T-cell (primary cell): ENCODE data around the gene MYOD1. TPM values are rescaled to one million over a fixed set of nuclear protein-coding genes. Genes with fewer than 3 reads are reported as not detected.
A peak's percentile ranks its signal among the peaks of the same experiment; 100 is the strongest.

Experiments used
- ATAC-seq, 4 experiments: fragments of 200-7000 bp in 3 of 4; fragments of 150-1000 bp in 1 of 4; cut with Tn5 transposase; replicated peaks in 1 of 4; 1 replicate in 3 of 4; 2 replicates in 1 of 4; pipeline ENCODE4 v1.10.0; 2021; ENCODE audit warnings: moderate library complexity in 3 of 4, mild to moderate bottlenecking in 2 of 4, moderate number of reproducible peaks in 1 of 4
- CTCF ChIA-PET, 2 donors: fragments of 300-600 bp; sonication (Branson Sonifier 250); formaldehyde crosslinking; loops; one replicate each; lab custom pipeline; 2022; ENCODE audit warnings: antibody characterized with exemption in 2 of 2; lab: Charles Lee
- POLR2A ChIA-PET, 2 donors: fragments of 300-600 bp; sonication (Branson Sonifier 250); formaldehyde crosslinking; loops; one replicate each; lab custom pipeline; 2022; ENCODE audit warnings: antibody characterized with exemption in 2 of 2; lab: Charles Lee
- DNase-seq, 35 experiments: peaks; one replicate each; pipeline versions ENCODE4 v3.0.0 to v3.0.0-alpha.2; 2013 to 2023
- H3K27ac ChIP-seq: one replicate; pipeline ENCODE4 v1.5.1; 2013; ENCODE audit warnings: low read length
- H3K27me3 ChIP-seq, 2 experiments: replicated peaks in 1 of 2; 1 replicate in 1 of 2; 2 replicates in 1 of 2; pipeline versions ENCODE4 v1.6.1 to v1.7.0; 2013; ENCODE audit warnings: low read length in 1 of 2, mixed read lengths in 1 of 2; ENCODE audit not compliant: control insufficient read depth in 2 of 2, insufficient read depth in 2 of 2; ENCODE audit errors: extremely low read depth in 1 of 2
- H3K36me3 ChIP-seq, 2 donors: 1 replicate in 1 of 2; 2 replicates in 1 of 2; pipeline versions ENCODE4 v1.6.1 to v1.7.0; 2013; ENCODE audit warnings: low read length in 1 of 2; ENCODE audit not compliant: control insufficient read depth in 2 of 2, insufficient read depth in 1 of 2; ENCODE audit errors: extremely low read depth in 1 of 2
- H3K4me1 ChIP-seq, 2 experiments: 1 replicate in 1 of 2; 2 replicates in 1 of 2; pipeline versions ENCODE4 v1.6.1 to v1.7.0; 2013; ENCODE audit warnings: low read length in 2 of 2, mixed read lengths in 1 of 2; ENCODE audit not compliant: insufficient read depth in 2 of 2, control insufficient read depth in 1 of 2; ENCODE audit errors: extremely low read depth in 1 of 2
- H3K4me3 ChIP-seq, 2 donors: 1 replicate in 1 of 2; 2 replicates in 1 of 2; pipeline versions ENCODE4 v1.5.1 to v1.7.0; 2013; ENCODE audit warnings: mild to moderate bottlenecking in 2 of 2, low read length in 1 of 2, moderate library complexity in 1 of 2; ENCODE audit not compliant: control insufficient read depth in 1 of 2; ENCODE audit errors: extremely low read depth in 1 of 2
- H3K9me3 ChIP-seq: 2 replicates; pipeline ENCODE4 v1.7.0; 2013
- H3K27ac Mint-ChIP-seq, 2 donors: one replicate each; pipeline ENCODE4 v1.8.0; 2020 to 2021; ENCODE audit warnings: mild to moderate bottlenecking in 2 of 2, mixed read lengths in 2 of 2
- H3K27me3 Mint-ChIP-seq, 2 donors: one replicate each; pipeline ENCODE4 v1.8.0; 2021 to 2022; ENCODE audit warnings: mixed read lengths in 2 of 2
- H3K36me3 Mint-ChIP-seq: one replicate; pipeline ENCODE4 v1.8.0; 2021; ENCODE audit warnings: mixed read lengths
- H3K4me1 Mint-ChIP-seq, 3 donors: one replicate each; pipeline ENCODE4 v1.8.0; 2020 to 2022; ENCODE audit warnings: mixed read lengths in 3 of 3, mild to moderate bottlenecking in 1 of 3
- H3K4me3 Mint-ChIP-seq, 3 donors: one replicate each; pipeline ENCODE4 v1.8.0; 2020 to 2022; ENCODE audit warnings: mild to moderate bottlenecking in 3 of 3, mixed read lengths in 3 of 3, moderate library complexity in 3 of 3
- H3K9me3 Mint-ChIP-seq, 3 donors: one replicate each; pipeline ENCODE4 v1.8.0; 2020 to 2022; ENCODE audit warnings: mixed read lengths in 3 of 3
- whole genome bisulfite sequencing: methylation state at CpG from one replicate; pipeline ENCODE4 v1.1.5; 2013; ENCODE audit warnings: missing lambda C conversion rate; ENCODE audit not compliant: insufficient coverage; 5-methylcytosine and 5-hydroxymethylcytosine counted together
- total RNA-seq, 35 experiments: library from RNA in 6 of 35; stranded (reverse) in 6 of 35; fragments of 120-200 nt in 1 of 35; gene quantifications; one replicate each; pipeline versions ENCODE4 v1.2.1 to v1.2.4 and lab custom pipeline; 2013 to 2026

Gene MYOD1
- total RNA-seq, 5 donors from 2014 or later (not counting 1 experiment from before 2014, with no cell fraction given): not detected

GRCh38 chr11:17752144-17752543 is 32.8 kb downstream of the MYOD1 start:
- no peaks in the 10 kb centered on the region for H3K36me3 Mint-ChIP-seq
- no peaks in the 10 kb centered on the region for H3K36me3 ChIP-seq
- WGBS: 62% methylated on average over 5 of the region's 7 CpGs
- no peak overlapping the region for H3K27ac Mint-ChIP-seq
- H3K4me3 ChIP-seq: no peak overlapping the region
- H3K9me3 Mint-ChIP-seq: no peaks in the 10 kb centered on the region
- POLR2A ChIA-PET: no interaction called here
- no peak overlapping the region for H3K27ac ChIP-seq
- no peak overlapping the region for H3K4me3 Mint-ChIP-seq
- no peak for ATAC-seq
- CTCF ChIA-PET: no interaction called here
- H3K9me3 ChIP-seq: no peaks in the 10 kb centered on the region
- H3K4me1 ChIP-seq: no peaks in the 10 kb centered on the region
- H3K27me3 Mint-ChIP-seq: peaks cover 14 to 30% of the 10 kb centered on the region in 2 donors
- no peaks in the 10 kb centered on the region for H3K4me1 Mint-ChIP-seq
- DNase-seq: no peak
- H3K27me3 ChIP-seq: peaks cover 0 to 39% of the 10 kb centered on the region in 2 experiments

DNA sequence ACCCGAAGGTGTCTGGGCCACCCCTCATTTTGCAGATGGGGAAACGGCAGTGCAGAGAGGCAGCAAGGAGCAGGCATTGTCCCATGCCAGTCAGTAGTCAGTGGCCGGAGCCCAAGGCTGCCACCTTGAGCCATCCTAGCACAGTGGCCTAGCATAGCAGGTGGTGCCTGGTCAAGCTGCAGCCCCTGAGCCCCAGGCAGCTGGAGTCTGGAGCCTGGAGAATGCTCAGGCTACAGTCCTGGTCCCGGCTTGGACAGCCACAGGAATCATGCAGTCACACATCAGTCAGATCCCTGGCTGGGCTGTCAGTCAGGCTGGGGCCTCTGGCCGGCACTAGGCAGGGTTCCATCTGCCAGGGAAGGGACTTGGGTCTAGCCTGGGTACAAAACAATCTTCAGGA is 33.8 kb downstream of the MYOD1 start:
- H3K9me3 ChIP-seq: no peaks in the 10 kb centered on the region
- no peaks in the 10 kb centered on the region for H3K4me1 ChIP-seq
- no peak overlapping the region for H3K27ac ChIP-seq
- Mint-ChIP-seq H3K27me3 (peaks cover 9 to 24% of the 10 kb centered on the region in 2 donors), H3K9me3 (no peaks in the 10 kb centered on the region), H3K4me1 (no peaks in the 10 kb centered on the region), H3K27ac (no peak overlapping the region), H3K36me3 (no peaks in the 10 kb centered on the region), H3K4me3 (no peak overlapping the region)
- 81% methylated on average over 5 of the region's 5 CpGs for WGBS
- H3K4me3 ChIP-seq: no peak overlapping the region
- ATAC-seq (no peak), DNase-seq (no peak)
- H3K27me3 ChIP-seq: peaks cover 0 to 30% of the 10 kb centered on the region in 2 experiments
- no peaks in the 10 kb centered on the region for H3K36me3 ChIP-seq
- CTCF ChIA-PET: no interaction called here
- POLR2A ChIA-PET: no interaction called here

- no peaks in the 10 kb centered on the region for H3K9me3 Mint-ChIP-seq
- Histone ChIP-seq H3K4me3 (no peak overlapping the region), H3K27me3 (peaks cover 0 to 27% of the 10 kb centered on the region in 2 experiments), H3K9me3 (no peaks in the 10 kb centered on the region), H3K27ac (no peak overlapping the region), H3K4me1 (no peaks in the 10 kb centered on the region), H3K36me3 (no peaks in the 10 kb centered on the region)
- ChIA-PET POLR2A (no interaction called here), CTCF (no interaction called here)
- DNase-seq (no peak), ATAC-seq (no peak)
- no peaks in the 10 kb centered on the region for H3K4me1 Mint-ChIP-seq
- H3K4me3 Mint-ChIP-seq: no peak overlapping the region
- peaks cover 8 to 23% of the 10 kb centered on the region in 2 donors for H3K27me3 Mint-ChIP-seq
- no peak overlapping the region for H3K27ac Mint-ChIP-seq
- H3K36me3 Mint-ChIP-seq: no peaks in the 10 kb centered on the region
- WGBS: 75% methylated on average over 2 of the region's 10 CpGs
These were observed 34.3 kb downstream of the MYOD1 start for GRCh38 chr11:17753641-17754040.

- Histone ChIP-seq H3K36me3 (no peaks in the 10 kb centered on the region), H3K9me3 (no peaks in the 10 kb centered on the region), H3K4me3 (no peak overlapping the region), H3K27me3 (peaks cover 0 to 19% of the 10 kb centered on the region in 2 experiments), H3K27ac (no peak overlapping the region), H3K4me1 (no peaks in the 10 kb centered on the region)
- H3K4me1 Mint-ChIP-seq: no peaks in the 10 kb centered on the region
- H3K27me3 Mint-ChIP-seq: peaks cover 4 to 15% of the 10 kb centered on the region in 2 donors
- H3K27ac Mint-ChIP-seq: no peak overlapping the region
- ChIA-PET POLR2A (no interaction called here), CTCF (no interaction called here)
- ATAC-seq (no peak), DNase-seq (no peak)
- no peaks in the 10 kb centered on the region for H3K36me3 Mint-ChIP-seq
- WGBS: 100% methylated on average over 1 of the region's 3 CpGs
- H3K4me3 Mint-ChIP-seq: no peak overlapping the region
- H3K9me3 Mint-ChIP-seq: no peaks in the 10 kb centered on the region
These were observed 36.5 kb downstream of the MYOD1 start for GRCh38 chr11:17755891-17756290.

GRCh38 chr11:17760102-17761029 is 41.0 kb downstream of the MYOD1 start:
- Histone ChIP-seq H3K4me1 (no peaks in the 10 kb centered on the region), H3K27me3 (peaks cover 0 to 13% of the 10 kb centered on the region in 2 experiments), H3K4me3 (no peak overlapping the region), H3K9me3 (no peaks in the 10 kb centered on the region), H3K36me3 (no peaks in the 10 kb centered on the region), H3K27ac (no peak overlapping the region)
- Mint-ChIP-seq H3K4me3 (no peak overlapping the region), H3K9me3 (no peaks in the 10 kb centered on the region), H3K27ac (no peak overlapping the region), H3K36me3 (no peaks in the 10 kb centered on the region), H3K27me3 (peaks cover 3 to 5% of the 10 kb centered on the region in 2 donors), H3K4me1 (no peaks in the 10 kb centered on the region)
- ChIA-PET POLR2A (no interaction called here), CTCF (no interaction called here)
- DNase-seq (peak in 1 of 35 experiments; percentile 11), ATAC-seq (no peak)
- 77% methylated on average over 13 of the region's 23 CpGs for WGBS

GRCh38 chr11:17762309-17762974 is 43.1 kb downstream of the MYOD1 start:
- no peak overlapping the region for H3K4me3 Mint-ChIP-seq
- no peaks in the 10 kb centered on the region for H3K4me1 Mint-ChIP-seq
- H3K4me1 ChIP-seq: no peaks in the 10 kb centered on the region
- H3K27ac Mint-ChIP-seq: no peak overlapping the region
- ChIA-PET POLR2A (no interaction called here), CTCF (no interaction called here)
- no peaks in the 10 kb centered on the region for H3K36me3 ChIP-seq
- 80% methylated on average over 14 of the region's 17 CpGs for WGBS
- no peaks in the 10 kb centered on the region for H3K36me3 Mint-ChIP-seq
- no peak overlapping the region for H3K27ac ChIP-seq
- DNase-seq (no peak), ATAC-seq (no peak)
- no peaks in the 10 kb centered on the region for H3K9me3 ChIP-seq
- peaks cover 0 to 12% of the 10 kb centered on the region in 2 experiments for H3K27me3 ChIP-seq
- no peaks in the 10 kb centered on the region for H3K9me3 Mint-ChIP-seq
- H3K4me3 ChIP-seq: no peak overlapping the region
- peaks cover 6 to 9% of the 10 kb centered on the region in 2 donors for H3K27me3 Mint-ChIP-seq
